Keratinocyte (primary cell): ENCODE results near the gene CCL7. TPM values are rescaled to one million over a fixed set of nuclear protein-coding genes. Genes with fewer than 3 reads are reported as not detected.

Experiments
- DNase-seq: peaks from one replicate; pipeline ENCODE4 v3.0.0-alpha.2; 2011; ENCODE audit warnings: low read depth, missing footprints, low spot score
- FAIRE-seq: peaks from 2 replicates; lab custom pipeline; 2011; peaks lifted over from hg19 to GRCh38; lab: Jason Lieb, UNC
- H2AFZ ChIP-seq: 2 replicates; pipeline ENCODE4 v1.6.0; 2012; ENCODE audit warnings: low read length, control low read depth, inconsistent platforms; ENCODE audit not compliant: control insufficient read depth
- H3K27ac ChIP-seq: 2 replicates; pipeline ENCODE4 v1.5.1; 2011; ENCODE audit warnings: low read length; ENCODE audit not compliant: control insufficient read depth, insufficient read depth
- H3K27me3 ChIP-seq: 3 replicates; pipeline ENCODE4 v1.6.0; 2011; ENCODE audit warnings: low read length; ENCODE audit not compliant: control insufficient read depth, insufficient read depth; ENCODE audit errors: extremely low read depth
- H3K36me3 ChIP-seq, 2 experiments: 2 replicates in 1 of 2; 3 replicates in 1 of 2; pipeline ENCODE4 v1.5.1; 2011; ENCODE audit warnings: low read length in 2 of 2, mild to moderate bottlenecking in 1 of 2; ENCODE audit not compliant: control insufficient read depth in 2 of 2, insufficient read depth in 2 of 2; ENCODE audit errors: extremely low read depth in 1 of 2
- H3K4me1 ChIP-seq: 3 replicates; pipeline ENCODE4 v1.5.1; 2011; ENCODE audit warnings: low read length; ENCODE audit not compliant: control insufficient read depth, insufficient read depth; ENCODE audit errors: extremely low read depth
- H3K4me2 ChIP-seq: 3 replicates; pipeline ENCODE4 v1.6.0; 2011; ENCODE audit warnings: low read depth, low read length; ENCODE audit not compliant: control insufficient read depth, insufficient read depth; ENCODE audit errors: extremely low read depth
- H3K4me3 ChIP-seq, 3 experiments: fragments of 200-600 bp in 1 of 3; sonication (generic) in 1 of 3; 2 replicates in 2 of 3; 3 replicates in 1 of 3; pipeline ENCODE4 v1.5.1; 2011 to 2016; ENCODE audit warnings: low read length in 3 of 3, mild to moderate bottlenecking in 3 of 3, control low read depth in 2 of 3, inconsistent platforms in 1 of 3, low read depth in 1 of 3, mixed read lengths in 1 of 3, mixed run types in 1 of 3, moderate library complexity in 1 of 3; ENCODE audit not compliant: control insufficient read depth in 2 of 3, insufficient read depth in 2 of 3; ENCODE audit errors: extremely low read depth in 1 of 3
- H3K79me2 ChIP-seq: 2 replicates; pipeline ENCODE4 v1.6.0; 2012; ENCODE audit warnings: low read length; ENCODE audit not compliant: control insufficient read depth, insufficient read depth
- H3K9ac ChIP-seq: 3 replicates; pipeline ENCODE4 v1.6.0; 2011; ENCODE audit warnings: low read length; ENCODE audit not compliant: control insufficient read depth, insufficient read depth; ENCODE audit errors: extremely low read depth
- H3K9me1 ChIP-seq: 3 replicates; pipeline ENCODE4 v1.6.0; 2011; ENCODE audit warnings: low read length; ENCODE audit not compliant: control insufficient read depth, insufficient read depth; ENCODE audit errors: extremely low read depth
- H3K9me3 ChIP-seq: 2 replicates; pipeline ENCODE4 v1.5.1; 2012; ENCODE audit warnings: low read depth, low read length; ENCODE audit not compliant: control insufficient read depth
- H4K20me1 ChIP-seq: 3 replicates; pipeline ENCODE4 v1.6.0; 2011; ENCODE audit warnings: low read length; ENCODE audit not compliant: control insufficient read depth, insufficient read depth; ENCODE audit errors: extremely low read depth
- EZH2 ChIP-seq: IDR thresholded peaks from one replicate; pipeline ENCODE4 v1.6.1; 2012; ENCODE audit warnings: inconsistent platforms, mild to moderate bottlenecking, low read length, moderate library complexity
- dilution Hi-C: fragments of 300-500 bp; cut with MboI; formaldehyde crosslinking; loops from one replicate; pipeline ENCODE4 v1.7.0; 2020; ENCODE audit warnings: low sequenced_read_pairs; ENCODE audit not compliant: extremely low pct_ligation_motif_present
- polyA plus RNA-seq, 5 experiments: library from polyadenylated mRNA; depleted of rRNA in 3 of 5; stranded (reverse) in 3 of 5; stranded (forward) in 1 of 5; unstranded in 1 of 5; fragments of >200 nt; gene quantifications; 1 replicate in 1 of 5; 2 replicates in 3 of 5; 3 replicates in 1 of 5; pipeline versions ENCODE4 v1.2.1 to v1.2.3, GENCODE V29; 2011 to 2012; ENCODE audit warnings: missing spikeins in 2 of 5, low read depth in 1 of 5, low replicate concordance in 1 of 5
- TF ChIP-seq, protein P1 (sequence below), 3 experiments: IDR thresholded peaks in 1 of 3; conservative IDR thresholded peaks in 1 of 3; optimal IDR thresholded peaks in 1 of 3; 2 replicates in 2 of 3; 3 replicates in 1 of 3; pipeline versions ENCODE3 to v1.5.1; 2011; ENCODE audit warnings: low read length in 3 of 3, mild to moderate bottlenecking in 3 of 3, moderate library complexity in 2 of 3, control low read depth in 1 of 3, inconsistent platforms in 1 of 3; ENCODE audit not compliant: insufficient read depth in 2 of 3; ENCODE audit errors: extremely low read depth in 1 of 3

The CCL7 gene
- polyA plus RNA-seq, 1 donor (not counting 4 experiments of a cell fraction or from before 2014, with no cell fraction given), result not detected

DNA sequence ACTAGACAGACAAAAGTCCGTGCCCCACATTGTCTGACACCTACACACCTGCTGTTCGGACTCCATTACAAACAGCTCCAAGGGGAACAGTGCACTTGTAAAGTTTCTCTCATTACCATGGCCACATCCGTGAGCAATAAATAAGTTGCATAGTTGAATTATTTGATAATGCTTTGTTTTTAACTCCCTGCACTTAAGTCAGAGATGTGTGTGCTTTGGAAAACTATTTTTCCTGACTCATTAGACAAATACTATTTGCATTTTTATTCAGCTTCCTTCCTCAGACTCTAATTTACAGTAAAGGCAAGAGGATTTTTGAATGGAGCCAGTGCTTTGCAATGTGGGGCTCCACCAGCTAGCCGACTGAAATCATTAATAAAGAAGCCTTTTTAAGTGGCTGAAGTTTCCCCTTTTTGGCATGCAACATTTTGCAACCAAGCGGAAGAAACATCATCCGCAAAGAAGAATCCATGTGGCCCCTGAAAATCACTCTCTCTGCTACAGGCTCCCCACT, 21.5 kb upstream of the CCL7 start:
- Histone ChIP-seq H3K9me1 (no peaks in the 10 kb centered on the region), H3K4me1 (peaks cover 10% of the 10 kb centered on the region), H3K27ac (no peak overlapping the region), H3K9me3 (no peaks in the 10 kb centered on the region), H3K36me3 (no peaks in the 10 kb centered on the region), H3K4me3 (no peak overlapping the region), H3K9ac (no peak overlapping the region), H2AFZ (no peak overlapping the region), H3K4me2 (no peak overlapping the region), H3K27me3 (no peaks in the 10 kb centered on the region), H3K79me2 (no peaks in the 10 kb centered on the region), H4K20me1 (no peaks in the 10 kb centered on the region)
- dilution Hi-C loops, result no loop called here
- DNase-seq (no peak), FAIRE-seq (no peak)
- TF ChIP-seq, protein P1, sequence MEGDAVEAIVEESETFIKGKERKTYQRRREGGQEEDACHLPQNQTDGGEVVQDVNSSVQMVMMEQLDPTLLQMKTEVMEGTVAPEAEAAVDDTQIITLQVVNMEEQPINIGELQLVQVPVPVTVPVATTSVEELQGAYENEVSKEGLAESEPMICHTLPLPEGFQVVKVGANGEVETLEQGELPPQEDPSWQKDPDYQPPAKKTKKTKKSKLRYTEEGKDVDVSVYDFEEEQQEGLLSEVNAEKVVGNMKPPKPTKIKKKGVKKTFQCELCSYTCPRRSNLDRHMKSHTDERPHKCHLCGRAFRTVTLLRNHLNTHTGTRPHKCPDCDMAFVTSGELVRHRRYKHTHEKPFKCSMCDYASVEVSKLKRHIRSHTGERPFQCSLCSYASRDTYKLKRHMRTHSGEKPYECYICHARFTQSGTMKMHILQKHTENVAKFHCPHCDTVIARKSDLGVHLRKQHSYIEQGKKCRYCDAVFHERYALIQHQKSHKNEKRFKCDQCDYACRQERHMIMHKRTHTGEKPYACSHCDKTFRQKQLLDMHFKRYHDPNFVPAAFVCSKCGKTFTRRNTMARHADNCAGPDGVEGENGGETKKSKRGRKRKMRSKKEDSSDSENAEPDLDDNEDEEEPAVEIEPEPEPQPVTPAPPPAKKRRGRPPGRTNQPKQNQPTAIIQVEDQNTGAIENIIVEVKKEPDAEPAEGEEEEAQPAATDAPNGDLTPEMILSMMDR (optimal IDR thresholded peaks at IDR 0.05 in 1 of 3, IDR thresholded peaks at IDR 0.05 in 1 of 3, conservative IDR thresholded peaks at IDR 0.05 in 1 of 3; ENCODE audit: extremely low read depth in 1 of 3, insufficient read depth in 2 of 3, low read length in 3 of 3), result no peak
- no peak for TF ChIP-seq EZH2

DNA sequence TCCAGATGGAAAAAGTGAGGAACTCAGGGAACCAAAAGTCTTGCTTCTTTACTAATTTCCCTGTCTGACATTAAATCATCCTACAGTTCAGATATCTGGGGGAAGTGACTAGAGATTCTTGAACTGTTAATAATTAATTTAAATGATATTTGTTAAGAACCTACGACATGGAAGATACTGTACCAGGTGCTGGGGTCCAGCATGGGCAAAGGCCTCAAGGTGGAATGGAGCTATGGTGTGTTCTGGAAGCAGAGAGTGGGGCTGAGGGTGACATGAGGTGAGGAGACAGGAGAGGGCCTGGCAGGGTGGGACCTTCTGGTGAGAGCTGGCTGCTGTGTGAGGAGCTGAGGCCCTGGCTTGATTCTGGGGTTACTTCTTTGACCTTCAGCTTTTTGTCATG, 21.0 kb upstream of the CCL7 start:
- peaks cover 11% of the 10 kb centered on the region for H3K4me1 ChIP-seq
- H3K4me3 ChIP-seq, result no peak overlapping the region
- dilution Hi-C loops, result no loop called here
- H3K79me2 ChIP-seq, result no peaks in the 10 kb centered on the region
- H3K9me3 ChIP-seq, result no peaks in the 10 kb centered on the region
- no peak for FAIRE-seq
- H4K20me1 ChIP-seq, result no peaks in the 10 kb centered on the region
- H3K4me2 ChIP-seq, result no peak overlapping the region
- no peak overlapping the region for H3K27ac ChIP-seq
- no peak overlapping the region for H3K9ac ChIP-seq
- no peak for DNase-seq
- no peaks in the 10 kb centered on the region for H3K9me1 ChIP-seq
- no peaks in the 10 kb centered on the region for H3K27me3 ChIP-seq
- no peaks in the 10 kb centered on the region for H3K36me3 ChIP-seq
- no peak overlapping the region for H2AFZ ChIP-seq
- TF ChIP-seq, protein P1 (optimal IDR thresholded peaks at IDR 0.05 in 1 of 3, IDR thresholded peaks at IDR 0.05 in 1 of 3, conservative IDR thresholded peaks at IDR 0.05 in 1 of 3; ENCODE audit: extremely low read depth in 1 of 3, insufficient read depth in 2 of 3, low read length in 3 of 3), result no peak
- no peak for TF ChIP-seq EZH2
